HT-29 (cell line): Measurements from ENCODE around the gene IFNA5. TPM values are rescaled to one million over a fixed set of nuclear protein-coding genes. Genes with fewer than 3 reads are reported as not detected.

Experiments
- DNase-seq: peaks from one replicate; pipeline ENCODE4 v3.0.0-alpha.2; 2015; ENCODE audit warnings: low spot score
- total RNA-seq: library from RNA; depleted of rRNA; stranded (reverse); fragments of >200 nt; shearing (Covaris generic); gene quantifications from 2 replicates; pipeline ENCODE4 v1.2.3, GENCODE V29; 2014; rRNA removed

Gene IFNA5
- total RNA-seq, 1 experiment from 2014 or later = not detected

DNA sequence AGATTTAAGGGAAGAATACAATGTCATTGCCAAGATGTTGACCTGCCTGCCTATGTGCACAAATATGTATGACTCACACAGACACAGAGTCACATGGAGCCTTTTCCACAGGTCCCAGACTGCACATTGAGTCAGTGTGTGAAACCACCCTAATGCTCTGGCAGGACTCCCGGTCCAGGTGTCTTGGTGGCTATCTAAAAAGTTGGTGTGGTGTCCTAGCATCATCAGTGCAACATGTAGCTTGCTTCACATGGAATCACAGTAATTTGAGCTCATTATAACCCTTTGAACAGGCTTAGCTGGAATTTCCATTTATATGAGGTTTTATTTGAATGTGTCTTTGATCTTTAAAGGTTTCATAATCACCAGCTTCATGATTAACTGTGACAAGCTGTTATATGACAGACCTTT, 10.7 kb downstream of the IFNA5 start:
- peak; percentile 86 for DNase-seq

DNA sequence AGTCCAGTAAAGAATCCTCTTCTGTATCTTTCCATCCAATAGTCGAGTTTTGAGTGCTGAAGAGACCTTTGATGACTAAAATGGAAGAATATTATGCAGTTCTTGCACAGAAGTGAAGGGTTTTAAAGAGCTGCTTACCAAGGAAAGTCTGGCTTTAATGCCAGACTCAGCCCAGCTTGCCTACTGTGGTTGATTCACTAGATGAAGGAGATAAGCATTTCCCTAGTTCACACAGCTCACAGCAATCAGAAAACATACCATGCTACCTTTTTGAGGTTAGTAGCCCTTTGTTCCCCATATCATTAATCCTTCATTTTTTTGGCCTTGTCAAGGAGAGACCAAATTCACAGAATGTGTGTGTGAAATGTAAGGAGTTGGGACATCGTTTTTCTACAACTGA, 15.3 kb downstream of the IFNA5 start:
- no peak for DNase-seq

DNA sequence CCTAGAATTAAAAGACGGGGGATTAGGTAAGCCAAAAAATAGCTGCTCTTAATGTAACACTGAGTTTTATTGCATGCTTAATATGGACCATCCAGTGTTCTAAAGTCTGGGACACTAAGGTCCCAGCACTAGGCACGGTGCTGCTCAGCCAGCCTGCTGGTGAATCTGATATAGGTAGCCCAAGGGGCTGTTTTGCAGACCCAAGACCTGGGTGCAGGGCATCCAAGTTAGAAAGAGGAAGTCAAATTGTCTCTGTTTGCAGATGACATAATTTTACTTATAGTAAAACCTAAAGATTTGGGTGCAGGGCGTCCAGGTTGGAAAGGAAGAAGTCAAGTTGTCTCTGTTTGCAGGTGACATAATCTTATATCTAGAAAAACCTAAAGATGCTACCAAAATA, 17.8 kb downstream of the IFNA5 start:
- no peak for DNase-seq

DNA sequence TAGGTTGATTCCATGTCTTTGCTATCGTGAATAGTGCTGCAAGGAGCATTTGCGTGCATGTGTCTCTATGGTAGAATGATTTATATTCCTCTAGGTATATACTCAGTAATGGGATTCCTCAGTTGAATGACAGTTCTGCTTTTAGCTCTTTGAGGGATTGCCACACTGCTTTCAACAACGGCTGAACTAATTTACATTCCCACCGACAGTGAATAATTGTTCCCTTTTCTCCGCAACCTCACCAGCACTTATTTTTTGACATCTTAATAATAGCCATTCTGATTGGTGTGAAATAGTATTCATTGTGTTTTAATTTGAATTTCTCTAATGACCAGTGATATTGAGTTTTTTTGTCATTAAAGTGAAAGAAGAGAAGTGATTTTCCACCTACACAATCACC, 18.5 kb downstream of the IFNA5 start:
- DNase-seq = no peak

DNA sequence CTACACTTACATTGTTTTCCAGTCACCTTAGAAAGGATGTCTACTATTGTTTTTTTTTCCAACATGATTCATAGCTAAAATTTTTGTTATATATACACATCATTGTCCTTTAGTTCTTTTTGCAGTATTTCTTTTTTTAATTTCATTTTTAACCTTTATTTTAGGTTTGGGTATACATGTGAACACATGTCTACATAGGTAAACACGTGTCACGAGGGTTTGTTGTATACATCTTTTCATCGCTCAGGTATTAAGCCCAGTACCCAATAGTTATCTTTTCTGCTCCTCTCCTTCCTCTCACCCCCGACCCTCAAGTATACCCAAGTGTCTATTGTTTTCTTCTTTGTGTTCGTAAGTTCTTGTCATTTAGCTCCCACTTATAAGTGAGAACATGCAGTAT, 19.0 kb downstream of the IFNA5 start:
- DNase-seq = no peak

DNA sequence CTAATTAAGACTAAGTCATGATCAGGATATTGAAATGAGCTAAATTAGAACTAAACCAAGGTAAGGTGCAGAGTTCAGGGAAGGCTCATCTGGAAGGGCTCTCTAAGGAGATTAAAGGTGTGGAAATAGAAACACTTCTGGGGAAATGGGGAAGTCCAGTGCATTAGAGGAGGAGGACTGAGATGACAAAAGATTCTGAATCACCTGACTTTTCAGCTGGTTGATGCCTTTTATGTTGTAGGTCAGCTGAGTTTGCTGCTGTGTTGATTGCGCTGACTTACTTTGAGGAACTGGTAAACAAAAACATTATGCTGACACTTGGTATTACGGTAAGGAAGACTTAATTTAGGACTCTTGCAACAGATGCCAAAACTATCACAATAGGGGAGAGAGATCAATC, 23.8 kb downstream of the IFNA5 start:
- DNase-seq = no peak

DNA sequence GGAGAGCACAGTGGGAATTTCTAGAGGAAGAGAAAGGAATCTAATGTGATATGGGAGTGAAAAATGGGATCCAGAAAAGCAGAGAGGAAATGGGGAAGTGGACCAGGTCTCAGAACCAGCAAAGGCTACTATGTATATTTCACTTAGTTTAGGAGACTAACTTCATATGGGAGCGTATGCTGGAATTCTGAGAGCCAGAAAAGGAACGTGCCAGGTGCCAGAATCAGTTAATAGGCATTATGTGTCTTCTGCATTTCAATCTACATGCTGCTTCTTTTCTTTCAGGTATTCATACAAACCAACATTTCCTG, 36.8 kb downstream of the IFNA5 start:
- DNase-seq = no peak

DNA sequence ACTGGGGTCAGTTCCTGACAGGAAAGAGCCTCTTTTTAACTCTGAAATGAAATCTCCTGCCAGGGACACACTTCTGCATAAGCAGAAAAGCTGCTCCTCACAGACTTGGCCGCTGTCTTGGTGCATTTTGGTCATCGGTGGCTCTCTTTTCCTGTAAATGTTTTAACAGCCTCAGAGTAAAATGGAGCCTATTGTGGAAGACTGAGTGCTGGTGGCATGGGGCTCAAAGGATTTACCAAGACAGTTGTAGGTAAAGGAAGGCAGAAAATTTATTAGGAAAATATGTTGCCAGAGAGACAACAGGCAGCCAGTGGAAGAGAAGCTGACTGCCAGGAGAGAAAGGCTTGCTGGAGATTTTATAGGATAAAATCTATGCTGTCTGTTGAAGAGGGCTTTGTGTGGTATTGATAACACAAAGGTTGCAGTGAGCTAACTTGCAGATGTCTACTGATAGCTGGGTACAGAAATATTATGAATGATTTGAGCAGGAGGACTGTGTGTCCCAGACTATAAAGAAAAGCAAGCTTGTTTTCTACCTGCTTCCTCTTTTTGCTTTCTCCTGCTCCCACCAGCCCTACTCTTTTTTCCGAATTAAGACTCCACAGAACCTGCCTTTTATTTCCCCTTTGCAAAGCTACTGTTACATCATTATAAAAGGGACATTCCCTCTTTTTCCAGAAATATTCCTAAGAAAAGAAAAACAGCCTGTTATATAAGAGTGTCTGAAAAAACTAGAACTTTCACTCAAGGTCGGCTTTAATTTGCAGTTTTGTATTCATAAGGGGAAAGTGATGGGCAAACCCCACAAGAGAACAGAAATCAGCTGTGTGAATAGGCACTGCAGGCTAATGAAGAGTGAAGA, 37.4 kb downstream of the IFNA5 start:
- DNase-seq = no peak

DNA sequence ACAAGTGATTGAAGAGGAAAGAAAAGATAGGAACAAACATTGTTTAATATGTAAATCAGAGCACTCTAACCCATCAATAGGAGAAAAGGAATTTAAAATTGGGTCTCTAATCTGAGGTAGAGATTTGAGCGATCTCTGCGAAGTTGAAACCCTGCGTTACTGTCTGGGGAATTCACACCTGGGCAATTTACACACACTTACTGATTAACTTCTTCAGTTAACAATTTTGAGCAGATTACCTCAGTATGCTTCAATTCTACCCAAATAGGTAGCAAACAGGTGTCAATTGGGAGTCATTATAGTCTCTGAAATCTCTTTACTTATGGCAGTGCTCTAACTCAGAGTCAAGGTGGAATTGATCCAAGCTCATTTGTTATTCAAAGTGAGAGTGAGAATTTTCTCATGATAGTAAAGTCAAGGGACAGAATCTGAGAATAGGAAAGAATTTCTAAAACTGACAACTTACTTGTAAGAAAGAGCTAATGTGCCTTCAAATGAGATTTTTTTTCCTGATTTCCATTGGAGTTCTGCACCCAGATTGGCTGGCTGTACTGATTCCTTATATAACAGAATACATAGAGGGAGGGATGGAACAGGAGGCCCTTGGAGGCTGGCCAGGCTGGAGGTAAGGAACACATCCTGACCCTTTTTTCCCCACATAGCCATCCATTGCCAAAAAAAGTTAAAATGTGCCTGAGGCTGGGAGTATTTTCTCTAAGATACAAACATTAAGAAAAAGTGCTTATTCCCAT, 38.2 kb downstream of the IFNA5 start:
- DNase-seq = no peak

DNA sequence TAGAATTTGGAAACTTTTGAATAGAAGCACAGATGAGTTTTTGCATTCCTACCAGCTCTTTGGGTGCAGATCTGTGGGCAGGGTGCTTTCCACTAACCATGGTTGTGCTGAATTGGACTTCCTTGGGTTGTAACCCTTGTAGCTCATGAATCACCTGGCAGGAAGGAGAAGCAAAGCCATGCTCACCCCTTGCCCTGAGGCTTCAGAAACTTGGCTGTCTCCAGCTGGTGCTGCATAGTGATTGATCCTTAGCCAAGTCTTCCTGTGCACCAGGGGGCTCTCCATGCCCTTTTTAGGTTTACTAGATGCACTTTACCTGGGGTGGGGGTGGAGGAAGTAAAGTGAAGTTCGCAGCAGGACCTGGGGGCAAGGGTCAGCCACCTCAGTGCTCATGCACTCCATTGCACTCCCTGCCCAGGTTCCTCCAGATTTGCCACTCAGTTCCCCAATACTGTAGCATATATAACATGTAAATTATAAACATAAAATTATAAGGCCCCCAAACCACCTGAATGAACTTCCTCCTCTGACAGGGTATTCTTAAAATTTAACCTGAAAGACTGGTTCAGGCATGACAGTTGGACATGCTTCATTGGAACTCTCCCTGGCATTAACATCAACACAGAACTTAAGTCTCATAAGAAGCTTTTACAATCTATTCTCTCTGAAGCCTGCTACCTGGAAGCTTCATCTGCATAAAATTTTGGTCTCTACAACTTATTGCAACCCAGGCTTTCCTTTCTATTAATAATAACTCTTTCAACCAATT, 39.5 kb downstream of the IFNA5 start:
- no peak for DNase-seq

DNA sequence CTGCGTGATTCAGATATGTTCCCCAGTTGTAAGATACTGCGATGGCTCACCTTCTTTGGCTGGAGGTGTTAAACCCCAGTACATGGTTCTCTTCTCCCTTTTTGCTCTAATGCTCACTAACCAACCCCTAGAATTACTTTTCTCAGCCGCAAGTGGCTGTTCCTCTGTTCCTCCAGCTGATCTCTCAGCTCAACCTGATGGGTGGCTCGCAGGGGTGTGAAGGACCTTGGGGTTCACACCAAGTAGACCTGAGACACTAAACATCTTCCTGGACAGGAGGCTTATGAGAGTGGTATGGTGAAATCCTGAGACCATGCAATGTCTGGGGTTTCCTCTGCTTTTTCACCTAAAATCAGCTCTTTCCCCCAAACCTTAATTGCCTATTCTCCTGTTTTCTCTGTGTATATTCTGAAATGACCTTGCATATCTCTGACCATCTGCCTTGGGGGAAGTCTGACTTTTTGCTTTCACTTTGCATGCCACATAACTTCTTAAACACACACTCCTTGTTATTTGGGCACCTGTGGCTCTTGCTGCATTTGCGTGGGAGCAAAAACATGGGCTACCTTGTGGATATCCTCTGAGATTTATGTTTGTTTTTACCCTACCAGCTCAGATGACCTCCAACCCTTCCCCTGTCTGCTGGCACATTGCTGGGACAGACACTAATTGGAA, 49.4 kb downstream of the IFNA5 start:
- no peak for DNase-seq

Other genes starting within 250 kb of the IFNA5 start
- gene IFNB1, start 227.4 kb downstream of the IFNA5 start, total RNA-seq = not detected in 2 replicates
- gene IFNW1, start 163.5 kb downstream of the IFNA5 start, total RNA-seq = not detected in 2 replicates
- gene IFNA21, start 138.7 kb downstream of the IFNA5 start, total RNA-seq = not detected in 2 replicates
- not detected in 2 replicates for gene IFNA4, start 117.7 kb downstream of the IFNA5 start, total RNA-seq
- gene IFNA7, start 103.1 kb downstream of the IFNA5 start, total RNA-seq = not detected in 2 replicates
- gene IFNA10, start 98.2 kb downstream of the IFNA5 start, total RNA-seq = not detected in 2 replicates
- not detected in 2 replicates for gene IFNA16, start 88.0 kb downstream of the IFNA5 start, total RNA-seq
- gene IFNA17, start 77.1 kb downstream of the IFNA5 start, total RNA-seq = not detected in 2 replicates
- not detected in 2 replicates for gene IFNA14, start 65.3 kb downstream of the IFNA5 start, total RNA-seq
- 8.8 and 10.0 TPM in 2 replicates for gene KLHL9, start 30.1 kb upstream of the IFNA5 start, total RNA-seq
- gene IFNA6, start 45.6 kb upstream of the IFNA5 start, total RNA-seq = not detected in 2 replicates
- not detected in 2 replicates for gene IFNA13, start 62.7 kb upstream of the IFNA5 start, total RNA-seq
- gene IFNA2, start 80.1 kb upstream of the IFNA5 start, total RNA-seq = not detected in 2 replicates
- not detected in 2 replicates for gene IFNA8, start 103.8 kb upstream of the IFNA5 start, total RNA-seq
- not detected in 2 replicates for gene IFNA1, start 135.1 kb upstream of the IFNA5 start, total RNA-seq
- 0.52 and 0.56 TPM in 2 replicates for gene IFNE, start 177.0 kb upstream of the IFNA5 start, total RNA-seq